Left hindlimb (tissue), 1 donor: Measurements from ENCODE around the gene TMED1.

Source experiments
- DNase-seq: peaks from one replicate; pipeline ENCODE4 v3.0.0-alpha.2; 2018

Gene TMED1

GRCh38 chr19:10808937-10809649 lies 26.9 kb downstream of the TMED1 start:
- DNase-seq, result no peak

- no peak for DNase-seq
These were observed 30.2 kb downstream of the TMED1 start for GRCh38 chr19:10805758-10806247.

- no peak for DNase-seq
These were observed 30.8 kb downstream of the TMED1 start for GRCh38 chr19:10805065-10805757.

GRCh38 chr19:10803252-10803651 lies 32.8 kb downstream of the TMED1 start:
- no peak for DNase-seq

GRCh38 chr19:10802479-10802878 lies 33.5 kb downstream of the TMED1 start:
- no peak for DNase-seq

GRCh38 chr19:10800488-10800887 lies 35.5 kb downstream of the TMED1 start:
- DNase-seq, result no peak

- no peak for DNase-seq
These were observed 38.3 kb downstream of the TMED1 start for GRCh38 chr19:10797541-10798256.

- no peak for DNase-seq
These were observed 38.9 kb downstream of the TMED1 start for GRCh38 chr19:10797078-10797477.

- DNase-seq, result no peak
These were observed 39.4 kb downstream of the TMED1 start for GRCh38 chr19:10796653-10797052.

- DNase-seq, result no peak
These were observed 46.1 kb downstream of the TMED1 start for GRCh38 chr19:10789866-10790265.

GRCh38 chr19:10788146-10788545 lies 47.9 kb downstream of the TMED1 start:
- no peak for DNase-seq

GRCh38 chr19:10784257-10784656 lies 51.8 kb downstream of the TMED1 start:
- DNase-seq, result no peak

GRCh38 chr19:10782795-10783194 lies 53.2 kb downstream of the TMED1 start:
- DNase-seq, result no peak
